ENCODE results near the gene KAZN. TPM values are rescaled to one million over a fixed set of nuclear protein-coding genes. Genes with fewer than 3 reads are reported as not detected.

Gene KAZN
- total and polyA plus RNA-seq, 8 donors, result 1.2 to 50.7 (median 6.8) TPM

DNA sequence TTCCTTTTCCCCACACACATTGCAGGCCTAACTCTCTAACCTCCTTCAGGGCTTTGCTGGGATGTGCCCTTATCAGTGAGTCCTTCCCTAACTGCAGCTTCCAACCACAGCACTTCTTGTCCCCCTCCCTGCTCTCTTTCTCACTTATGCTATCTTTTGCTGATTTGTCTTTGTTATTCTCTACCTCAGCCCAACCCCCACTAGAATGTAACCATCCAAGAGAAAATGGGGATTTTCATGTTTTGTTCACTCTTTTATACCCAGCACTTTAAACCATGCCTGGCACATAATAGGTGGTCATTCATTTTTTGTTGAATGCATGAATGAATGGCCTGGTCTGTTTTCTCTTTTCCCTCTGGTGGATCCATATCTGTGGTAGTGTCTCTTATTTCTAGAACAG lies 243.5 kb downstream of the KAZN start:
- H3K4me1 ChIP-seq, result no peaks in the 10 kb centered on the region
- H3K4me3 ChIP-seq, result no peak overlapping the region
- intact Hi-C loops (cut with DNase I; ENCODE audit: low total_unique reads), result no loop called here
- H3K27ac ChIP-seq, result peak overlapping the region in 1 of 5 donors; percentile 66
- H3K27me3 ChIP-seq, result no peaks in the 10 kb centered on the region
- no peaks in the 10 kb centered on the region for H3K36me3 ChIP-seq
- no peak for TF ChIP-seq EP300 (IDR thresholded peaks at IDR 0.05)
- TF ChIP-seq, protein P1, sequence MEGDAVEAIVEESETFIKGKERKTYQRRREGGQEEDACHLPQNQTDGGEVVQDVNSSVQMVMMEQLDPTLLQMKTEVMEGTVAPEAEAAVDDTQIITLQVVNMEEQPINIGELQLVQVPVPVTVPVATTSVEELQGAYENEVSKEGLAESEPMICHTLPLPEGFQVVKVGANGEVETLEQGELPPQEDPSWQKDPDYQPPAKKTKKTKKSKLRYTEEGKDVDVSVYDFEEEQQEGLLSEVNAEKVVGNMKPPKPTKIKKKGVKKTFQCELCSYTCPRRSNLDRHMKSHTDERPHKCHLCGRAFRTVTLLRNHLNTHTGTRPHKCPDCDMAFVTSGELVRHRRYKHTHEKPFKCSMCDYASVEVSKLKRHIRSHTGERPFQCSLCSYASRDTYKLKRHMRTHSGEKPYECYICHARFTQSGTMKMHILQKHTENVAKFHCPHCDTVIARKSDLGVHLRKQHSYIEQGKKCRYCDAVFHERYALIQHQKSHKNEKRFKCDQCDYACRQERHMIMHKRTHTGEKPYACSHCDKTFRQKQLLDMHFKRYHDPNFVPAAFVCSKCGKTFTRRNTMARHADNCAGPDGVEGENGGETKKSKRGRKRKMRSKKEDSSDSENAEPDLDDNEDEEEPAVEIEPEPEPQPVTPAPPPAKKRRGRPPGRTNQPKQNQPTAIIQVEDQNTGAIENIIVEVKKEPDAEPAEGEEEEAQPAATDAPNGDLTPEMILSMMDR (IDR thresholded peaks at IDR 0.05), result no peak
- TF ChIP-seq POLR2AphosphoS5 (IDR thresholded peaks at IDR 0.05), result no peak
- TF ChIP-seq POLR2A (IDR thresholded peaks at IDR 0.05), result no peak
- DNase-seq, result no peak
- H3K9me3 ChIP-seq, result peaks cover 11 to 30% (median 17%) of the 10 kb centered on the region in 4 donors

DNA sequence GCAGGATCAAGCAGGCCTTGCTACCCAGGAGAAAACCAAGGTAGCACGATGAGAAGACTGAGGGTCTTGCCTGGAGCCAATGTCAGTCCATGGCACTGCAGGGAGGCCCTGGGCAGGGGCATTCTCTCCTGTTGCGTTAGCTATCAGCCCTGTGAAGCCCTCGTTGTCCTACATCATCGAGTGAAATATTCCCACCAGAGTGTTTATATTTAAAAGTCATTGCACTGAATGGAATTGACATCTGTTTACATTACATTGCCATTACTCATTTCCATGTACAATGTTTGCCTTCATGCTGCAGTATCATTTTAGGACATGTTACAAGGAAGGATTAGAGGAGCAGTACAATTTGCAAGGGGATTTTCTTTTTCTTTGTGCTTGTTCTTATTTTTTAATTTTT lies 243.9 kb downstream of the KAZN start:
- intact Hi-C loops (cut with DNase I; ENCODE audit: low total_unique reads), result no loop called here
- Histone ChIP-seq H3K9me3 (peaks cover 11 to 30% (median 17%) of the 10 kb centered on the region in 4 donors), H3K4me3 (no peak overlapping the region), H3K4me1 (no peaks in the 10 kb centered on the region), H3K27ac (peak overlapping the region in 2 of 5 donors; percentile 3 to 66), H3K36me3 (no peaks in the 10 kb centered on the region), H3K27me3 (no peaks in the 10 kb centered on the region)
- DNase-seq, result no peak
- 58 to 77% (median 68%) methylated on average over 4 of the region's 4 CpGs for WGBS, 5 donors
- TF ChIP-seq POLR2A (IDR thresholded peaks at IDR 0.05) (no peak), EP300 (IDR thresholded peaks at IDR 0.05) (no peak), POLR2AphosphoS5 (IDR thresholded peaks at IDR 0.05) (no peak)
- TF ChIP-seq, protein P1 (IDR thresholded peaks at IDR 0.05), result no peak

DNA sequence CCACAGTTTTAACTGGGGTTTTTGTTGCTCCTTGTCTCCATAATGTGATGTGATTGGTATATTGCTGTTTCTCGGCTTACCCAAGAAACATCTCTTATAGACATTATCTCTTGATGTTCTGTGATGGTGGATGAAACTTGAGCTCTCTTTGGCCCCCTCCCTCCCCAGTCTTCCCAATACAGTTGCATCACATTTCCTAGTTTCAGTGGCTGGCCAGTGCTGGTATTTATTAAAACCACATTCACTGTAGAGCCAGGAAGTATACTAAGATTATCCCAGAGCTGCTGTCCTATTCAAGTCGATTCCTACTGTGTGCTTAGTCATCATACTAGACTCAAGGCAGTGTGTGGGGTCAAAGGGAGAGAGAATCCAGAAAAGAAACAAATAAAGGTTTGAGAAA lies 244.4 kb downstream of the KAZN start:
- Histone ChIP-seq H3K27me3 (no peaks in the 10 kb centered on the region), H3K27ac (peak overlapping the region in 3 of 5 donors; percentile 3 to 66 (median 51)), H3K9me3 (peaks cover 11 to 30% (median 17%) of the 10 kb centered on the region in 4 donors), H3K4me1 (no peaks in the 10 kb centered on the region), H3K4me3 (no peak overlapping the region), H3K36me3 (no peaks in the 10 kb centered on the region)
- no peak for DNase-seq
- intact Hi-C loops (cut with DNase I; ENCODE audit: low total_unique reads), result no loop called here
- 51 to 63% (median 52%) methylated on average over 2 of the region's 2 CpGs for WGBS, 5 donors
- TF ChIP-seq EP300 (IDR thresholded peaks at IDR 0.05) (no peak), POLR2AphosphoS5 (IDR thresholded peaks at IDR 0.05) (no peak), POLR2A (IDR thresholded peaks at IDR 0.05) (no peak)
- TF ChIP-seq, protein P1 (IDR thresholded peaks at IDR 0.05), result no peak

DNA sequence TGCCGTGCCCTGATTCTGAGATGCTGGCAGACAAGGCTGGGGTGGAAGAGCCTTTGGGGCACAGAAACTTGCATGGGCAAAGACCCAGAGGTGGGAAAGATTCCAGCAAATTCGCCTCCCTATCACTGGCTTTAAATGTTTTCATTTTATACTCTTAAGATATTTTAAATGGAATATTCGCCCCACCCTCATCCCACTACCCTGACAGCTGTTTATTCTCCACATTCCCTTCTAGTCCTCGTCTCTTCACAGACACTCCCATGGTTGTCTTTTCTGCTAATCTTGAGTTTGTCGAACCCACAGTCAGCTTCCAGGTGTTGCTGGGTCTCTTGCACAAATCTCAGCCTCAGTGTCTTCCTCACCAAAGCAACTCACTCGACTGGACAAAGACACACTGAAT lies 245.0 kb downstream of the KAZN start:
- intact Hi-C loops (cut with DNase I; ENCODE audit: low total_unique reads), result no loop called here
- TF ChIP-seq, protein P1 (IDR thresholded peaks at IDR 0.05), result no peak
- TF ChIP-seq POLR2AphosphoS5 (IDR thresholded peaks at IDR 0.05), result no peak
- no peak for TF ChIP-seq EP300 (IDR thresholded peaks at IDR 0.05)
- TF ChIP-seq POLR2A (IDR thresholded peaks at IDR 0.05), result no peak
- WGBS, 5 donors, result 53 to 73% (median 58%) methylated on average over 6 of the region's 6 CpGs
- Histone ChIP-seq H3K4me1 (no peaks in the 10 kb centered on the region), H3K36me3 (no peaks in the 10 kb centered on the region), H3K27me3 (no peaks in the 10 kb centered on the region), H3K27ac (peak overlapping the region in 3 of 5 donors; percentile 3 to 66 (median 51)), H3K4me3 (no peak overlapping the region), H3K9me3 (peaks cover 11 to 30% (median 17%) of the 10 kb centered on the region in 4 donors)
- DNase-seq, result peak in 1 of 2 donors; percentile 15
